ENCODE data around the gene ATG10. TPM values are rescaled to one million over a fixed set of nuclear protein-coding genes. Genes with fewer than 3 reads are reported as not detected.

ATG10 gene
- total RNA-seq, 1 experiment from 2014 or later, result 7.6 TPM

GRCh38 chr5:82151204-82151603 is 179.4 kb downstream of the ATG10 start:
- Histone ChIP-seq H3K56ac (ENCODE audit: insufficient read length, low read depth, low read length) (no peak overlapping the region), H3K27me3 (ENCODE audit: insufficient read depth, low read length) (no peaks in the 10 kb centered on the region), H3K4me2 (ENCODE audit: insufficient read depth, insufficient read length, low read length) (no peak overlapping the region), H3K9me3 (ENCODE audit: control insufficient read depth, low read depth, low read length) (no peaks in the 10 kb centered on the region), H3K79me2 (ENCODE audit: insufficient read depth, low read length) (no peaks in the 10 kb centered on the region), H2BK15ac (ENCODE audit: low read depth, low read length) (no peak overlapping the region), H3K23ac (ENCODE audit: insufficient read length, low read depth, low read length) (no peak overlapping the region), H2BK12ac (ENCODE audit: insufficient read length, low read depth, low read length) (no peak overlapping the region), H4K20me1 (ENCODE audit: control insufficient read depth, insufficient read depth, insufficient read length) (no peaks in the 10 kb centered on the region), H2BK20ac (ENCODE audit: low read depth, low read length, poor library complexity, severe bottlenecking) (no peak overlapping the region), H2BK120ac (ENCODE audit: low read depth, low read length, poor library complexity, severe bottlenecking) (no peak overlapping the region), H2AK5ac (ENCODE audit: insufficient read length, low read length) (no peak overlapping the region), H3K18ac (ENCODE audit: insufficient read length, low read depth, low read length) (no peak overlapping the region), H4K91ac (ENCODE audit: insufficient read length, low read depth, low read length) (no peak overlapping the region), H3K9ac (ENCODE audit: extremely low read depth, insufficient read length, low read length) (no peak overlapping the region), H3K4ac (ENCODE audit: low read depth, low read length) (no peak overlapping the region), H2BK5ac (ENCODE audit: insufficient read length, low read length) (no peak overlapping the region), H3K14ac (ENCODE audit: insufficient read depth, low read length) (no peak overlapping the region), H3K4me1 (ENCODE audit: insufficient read depth, low read length) (no peaks in the 10 kb centered on the region; the same call in 1 of the 2 replicates), H3K23me2 (ENCODE audit: insufficient read length, low read depth, low read length, poor library complexity, severe bottlenecking) (no peaks in the 10 kb centered on the region), H2AFZ (ENCODE audit: low read length) (no peak overlapping the region), H3K79me1 (ENCODE audit: insufficient read depth, low read depth, low read length, poor library complexity, severe bottlenecking) (no peaks in the 10 kb centered on the region), H3T11ph (ENCODE audit: low read length) (no peak overlapping the region), H3K27ac (ENCODE audit: insufficient read length, low read depth, low read length) (no peak overlapping the region), H4K5ac (ENCODE audit: insufficient read length, low read depth, low read length) (no peak overlapping the region), H4K8ac (replicated peaks; ENCODE audit: insufficient read length, low read depth, low read length) (no peak overlapping the region)
- H3K36me3 Mint-ChIP-seq (ENCODE audit: insufficient read depth in 1 of 3, low read depth in 3 of 3), result no peaks in the 10 kb centered on the region
- H3K9me3 Mint-ChIP-seq, result no peaks in the 10 kb centered on the region
- H3K4me1 Mint-ChIP-seq, result peaks cover 11 to 14% of the 10 kb centered on the region in 2 experiments; a peak in 3 of 4 replicates
- no peak for DNase-seq
- H3K4me3 Mint-ChIP-seq, result no peak overlapping the region
- no peak overlapping the region for H3K27ac Mint-ChIP-seq
- no CpG with 5 or more reads among the region's 1 CpG for WGBS (ENCODE audit: extremely low coverage, insufficient read length, low lambda C conversion rate)
- TF ChIP-seq CTCF (conservative IDR thresholded peaks at IDR 0.05), result no peak
- no peaks in the 10 kb centered on the region for H3K27me3 Mint-ChIP-seq (ENCODE audit: low read depth)

All from H9 (cell line).